GM10266 (cell line): ENCODE measurements around the gene ATP8B1.

Experiments
- DNase-seq: peaks from one replicate; pipeline ENCODE4 v3.0.0; 2012; ENCODE audit errors: extremely low spot score
- CTCF ChIP-seq: IDR thresholded peaks from 2 replicates; pipeline ENCODE4 v1.5.1; 2012; ENCODE audit warnings: mild to moderate bottlenecking, low read depth; ENCODE audit not compliant: control insufficient read depth, insufficient read depth; ENCODE audit errors: missing control alignments

The ATP8B1 gene

GRCh38 chr18:57801761-57802212, 1.3 kb downstream of the ATP8B1 start:
- TF ChIP-seq CTCF: no peak
- DNase-seq: no peak

GRCh38 chr18:57801325-57801724, 1.8 kb downstream of the ATP8B1 start:
- DNase-seq: no peak
- TF ChIP-seq CTCF: no peak

- TF ChIP-seq CTCF: no peak
- no peak for DNase-seq
Observed at GRCh38 chr18:57798713-57799373, 4.3 kb downstream of the ATP8B1 start.

GRCh38 chr18:57797209-57797651, 5.9 kb downstream of the ATP8B1 start:
- TF ChIP-seq CTCF: no peak
- no peak for DNase-seq

GRCh38 chr18:57794951-57795728, 8.0 kb downstream of the ATP8B1 start:
- TF ChIP-seq CTCF: no peak
- no peak for DNase-seq

- TF ChIP-seq CTCF: no peak
Observed at GRCh38 chr18:57793302-57793986, 9.7 kb downstream of the ATP8B1 start.

GRCh38 chr18:57792631-57793301, 10.3 kb downstream of the ATP8B1 start:
- no peak for DNase-seq
- TF ChIP-seq CTCF: no peak

More at GRCh38 chr18:57793302-57793986, 9.7 kb downstream of the ATP8B1 start:
- DNase-seq: no peak
